CD4-positive, alpha-beta T cell treated with Interleukin-21 for 1 hour (primary cell): ENCODE measurements around the gene TMTC1.
"Not testable (repeated sequence)": the region's sequence is repeated elsewhere in the genome, so short reads cannot be mapped to it uniquely, and the experiment has no call there.

Source experiments
- DNase-seq: peaks from one replicate; pipeline ENCODE4 v3.0.0-alpha.2; 2020

The TMTC1 gene

DNA sequence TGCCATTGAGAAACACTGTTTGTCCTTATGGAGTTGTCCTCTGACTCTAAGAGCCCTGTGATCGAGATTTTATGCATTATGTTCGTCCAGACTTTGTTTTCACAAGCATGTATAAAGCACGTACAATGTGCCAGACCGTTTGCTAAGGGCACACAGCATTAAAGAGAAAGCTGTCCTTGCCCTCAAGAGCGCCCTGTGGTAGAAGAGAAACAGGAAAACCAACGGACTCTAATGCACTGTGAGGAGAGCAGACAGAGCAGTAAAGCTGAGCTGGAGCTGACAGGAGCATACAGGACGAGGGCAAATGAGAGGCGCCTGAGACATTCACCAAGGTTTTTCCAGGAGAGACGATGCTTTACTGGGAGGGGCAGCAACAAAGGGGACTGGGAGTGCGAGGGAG lies 220.1 kb downstream of the TMTC1 start:
- no peak for DNase-seq

DNA sequence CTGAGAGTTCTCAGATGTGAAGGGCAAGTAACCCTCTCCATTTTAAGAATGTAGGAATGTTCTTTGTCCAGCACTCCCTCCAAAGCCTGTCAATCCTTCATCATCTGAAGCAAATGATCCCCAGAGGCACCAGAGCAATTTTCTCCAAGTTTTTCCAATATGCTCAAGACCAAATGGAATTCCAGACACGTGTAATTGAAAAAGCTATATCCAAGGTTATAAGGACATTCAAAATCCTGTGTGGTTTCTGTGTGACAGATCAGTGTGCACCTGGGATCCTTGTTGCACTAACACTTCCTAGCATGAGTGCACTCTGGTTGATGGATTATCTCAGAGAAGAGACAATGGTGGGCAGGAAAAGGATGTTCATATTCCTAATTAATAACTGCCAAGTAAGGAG lies 220.7 kb downstream of the TMTC1 start:
- DNase-seq, result no peak

DNA sequence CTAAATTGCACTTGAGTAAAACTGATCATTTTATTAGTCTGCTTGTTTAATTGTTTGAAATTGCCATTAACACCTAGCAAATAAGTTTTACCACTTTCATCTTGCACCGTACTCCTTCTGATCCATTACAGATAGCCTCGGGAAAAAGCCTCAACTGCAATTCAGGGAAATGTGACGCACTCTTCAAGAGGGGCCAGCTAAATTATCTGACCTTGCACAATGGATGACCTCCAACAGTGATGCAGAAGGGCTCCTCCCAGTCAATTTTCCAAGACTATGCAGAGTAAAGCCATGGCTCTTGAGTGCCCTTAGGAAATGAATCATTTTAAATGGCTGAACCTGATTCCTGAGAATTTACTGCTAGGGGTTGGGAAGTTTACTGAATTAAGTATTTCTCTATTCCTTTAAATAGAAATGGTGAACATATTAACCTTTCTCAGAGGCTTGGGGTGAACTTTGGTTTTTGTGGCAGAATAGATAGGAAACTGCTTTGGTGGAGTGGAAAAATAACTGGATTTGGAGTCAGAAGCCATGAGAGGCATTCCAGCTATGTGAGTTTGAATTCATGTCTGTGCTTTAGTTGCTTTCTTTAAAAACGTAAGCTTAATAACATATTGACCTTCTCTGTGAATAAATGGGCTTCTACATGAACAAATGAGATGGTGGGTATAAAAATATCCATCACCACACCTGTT lies 221.5 kb downstream of the TMTC1 start:
- no peak for DNase-seq

DNA sequence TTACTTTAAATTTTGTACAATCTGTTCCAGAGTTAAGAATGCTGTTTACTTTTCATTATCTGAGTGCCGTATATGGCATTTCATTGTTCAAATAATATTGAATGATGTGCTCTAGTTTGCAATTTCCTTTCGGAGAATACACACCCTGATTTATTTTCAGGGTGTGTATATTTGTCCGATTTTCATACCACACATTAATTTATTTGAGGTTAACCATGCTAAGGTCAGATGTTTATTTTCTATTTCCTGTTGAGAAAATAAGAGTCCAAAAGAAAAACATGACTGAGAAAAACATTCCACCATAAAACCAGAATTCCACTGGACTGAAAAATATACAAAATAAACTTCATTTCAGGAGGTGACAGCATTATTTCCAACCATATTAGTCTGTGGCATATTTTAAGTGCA lies 222.1 kb downstream of the TMTC1 start:
- no peak for DNase-seq

DNA sequence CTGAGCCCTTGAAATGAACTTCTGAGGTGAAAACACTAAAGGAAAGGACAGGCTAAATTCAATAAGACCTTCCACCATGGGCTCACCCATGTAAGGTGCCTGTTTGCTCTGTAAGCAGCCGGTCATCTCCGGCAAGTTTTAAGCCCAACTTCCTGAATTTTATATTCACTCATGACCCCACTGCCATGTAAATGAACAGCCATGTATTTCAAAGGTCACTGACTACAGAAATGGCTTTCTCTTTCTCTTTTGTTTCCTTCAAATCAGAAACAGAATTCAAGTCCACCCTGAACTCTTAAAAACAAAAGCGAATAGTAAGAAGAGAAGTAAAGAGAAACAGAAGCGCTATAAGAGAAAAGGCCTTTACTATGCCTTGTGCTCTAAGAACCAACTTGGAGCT lies 224.5 kb downstream of the TMTC1 start:
- no peak for DNase-seq

DNA sequence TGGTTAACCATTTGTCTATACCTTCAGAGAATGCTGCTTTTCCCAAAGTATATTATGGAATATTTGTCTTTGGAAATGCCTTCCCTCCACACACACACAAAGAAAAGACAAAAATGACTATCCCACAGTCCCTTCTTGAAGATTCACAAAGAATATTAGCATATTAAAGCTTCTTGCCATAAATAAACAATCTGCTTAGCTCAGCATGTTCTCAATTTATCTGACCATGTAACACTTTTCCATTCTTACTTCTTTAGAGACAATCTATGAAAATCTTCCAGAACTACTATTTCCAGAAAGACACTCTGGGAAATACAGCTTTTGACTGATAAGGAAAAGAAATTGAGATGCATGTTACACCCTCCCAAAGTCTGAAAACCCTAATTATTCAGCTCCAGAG lies 227.4 kb downstream of the TMTC1 start:
- no peak for DNase-seq

DNA sequence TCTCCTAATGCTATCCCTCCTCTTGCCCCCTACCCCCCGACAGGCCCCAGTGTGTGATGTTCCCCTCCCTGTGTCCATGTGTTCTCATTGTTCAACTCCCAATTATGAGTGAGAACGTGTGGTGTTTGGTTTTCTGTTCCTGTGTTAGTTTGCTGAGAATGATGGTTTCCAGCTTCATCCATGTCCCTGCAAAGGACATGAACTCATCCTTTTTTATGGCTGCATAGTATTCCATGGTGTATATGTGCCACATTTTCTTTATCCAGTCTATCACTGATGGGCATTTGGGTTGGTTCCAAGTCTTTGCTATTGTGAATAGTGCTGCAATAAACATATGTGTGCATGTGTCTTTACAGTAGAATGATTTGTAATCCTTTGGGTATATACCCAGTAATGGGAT lies 228.3 kb downstream of the TMTC1 start:
- DNase-seq, result not testable (repeated sequence)

DNA sequence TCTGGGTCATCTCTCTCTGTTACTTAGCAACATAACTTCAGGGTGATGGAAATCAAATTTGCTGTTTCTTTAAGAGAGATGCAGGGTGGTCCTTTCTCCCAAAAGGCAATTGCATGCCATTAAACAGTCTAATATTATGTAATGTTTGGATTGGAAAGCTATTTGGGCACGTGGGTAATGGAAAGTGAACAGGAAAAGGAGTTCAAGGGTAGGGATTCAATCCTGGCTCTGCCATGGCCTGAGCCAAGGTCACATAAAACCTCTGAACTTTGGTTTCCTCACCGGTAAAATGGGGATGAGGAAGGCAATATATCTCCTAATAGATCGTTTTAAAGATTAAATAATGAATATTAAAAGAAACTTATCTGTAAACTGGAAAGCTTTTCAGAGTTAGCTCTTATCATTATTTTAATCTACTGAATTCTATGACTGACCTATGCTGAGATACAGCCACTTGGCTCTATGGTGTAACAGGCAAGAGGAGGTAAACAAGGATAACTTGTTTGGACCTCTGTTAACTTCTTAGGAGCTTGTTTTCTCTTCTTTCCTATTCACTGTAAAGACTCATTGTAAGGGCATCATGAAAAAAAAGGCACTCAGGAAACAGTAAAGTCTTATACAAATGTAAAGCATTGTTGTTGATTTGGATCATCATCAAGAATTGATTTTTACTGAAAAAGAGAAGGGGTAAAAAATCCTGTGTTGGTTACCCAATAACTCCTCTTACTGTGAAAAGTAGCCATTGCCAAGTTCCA lies 230.6 kb downstream of the TMTC1 start:
- DNase-seq, result no peak

DNA sequence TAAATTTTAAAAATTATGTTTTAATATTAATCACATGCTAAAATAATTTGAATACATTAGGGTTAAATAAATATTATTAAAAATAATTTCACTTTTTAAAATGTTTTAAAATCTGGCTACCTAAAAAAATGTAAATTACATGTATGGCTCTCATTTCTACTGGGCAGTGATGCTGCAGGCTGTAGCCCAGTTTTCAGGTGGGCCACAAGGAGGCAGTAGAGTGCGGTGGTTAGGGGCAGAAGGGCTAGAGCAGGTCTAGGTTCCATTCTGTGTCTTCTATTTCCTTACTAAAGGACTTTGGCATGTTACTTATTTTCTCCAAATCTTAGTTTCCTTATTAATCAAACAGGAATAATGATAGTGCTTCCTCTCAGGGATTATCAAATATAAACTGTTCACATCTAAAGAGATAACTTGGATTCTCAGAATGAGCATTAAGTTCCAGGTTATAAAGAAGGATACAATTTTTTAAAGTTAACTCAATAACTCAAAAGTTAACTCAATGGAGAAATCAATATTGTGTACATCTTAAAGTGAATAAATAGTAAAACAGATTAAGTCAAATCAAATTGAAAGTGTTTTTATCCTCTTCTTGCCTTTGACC lies 231.3 kb downstream of the TMTC1 start:
- DNase-seq, result peak; percentile 55

DNA sequence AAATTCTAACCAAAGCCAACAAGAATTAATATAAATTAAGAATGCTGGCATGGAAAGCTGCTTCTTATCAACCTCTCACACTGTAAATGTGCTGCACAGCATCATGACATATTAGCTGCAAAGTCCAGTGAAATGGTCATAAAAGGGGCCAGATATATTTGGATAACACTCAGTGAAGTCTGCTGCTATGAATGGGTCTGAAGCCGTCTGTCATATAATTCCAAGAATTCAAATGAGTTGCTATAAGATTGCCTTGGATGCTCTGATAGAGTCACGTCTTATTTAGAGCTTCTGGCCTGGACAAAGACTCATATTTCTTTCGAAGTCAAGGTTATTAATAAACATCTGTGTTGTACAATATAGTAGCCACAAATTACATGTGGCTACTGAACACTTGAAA lies 231.9 kb downstream of the TMTC1 start:
- DNase-seq, result no peak

DNA sequence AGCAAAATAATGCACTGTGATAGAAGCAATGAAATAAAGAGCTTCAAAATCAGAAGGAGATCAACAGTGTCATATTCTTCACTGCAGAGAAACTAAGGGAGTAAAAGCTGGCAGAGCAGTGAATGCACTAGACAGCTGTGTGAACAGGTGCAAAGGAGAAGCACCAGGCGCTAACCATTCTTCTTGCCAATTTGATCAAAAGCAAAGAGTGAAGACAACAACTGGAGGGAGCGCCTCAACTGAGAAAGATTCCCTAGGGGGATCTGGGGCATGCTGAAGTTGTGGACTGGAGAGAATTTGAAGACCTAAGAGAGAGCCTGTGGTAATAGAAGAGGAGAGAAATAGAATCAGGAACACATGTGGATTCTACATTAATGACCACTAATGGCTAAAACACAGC lies 235.9 kb downstream of the TMTC1 start:
- no peak for DNase-seq

DNA sequence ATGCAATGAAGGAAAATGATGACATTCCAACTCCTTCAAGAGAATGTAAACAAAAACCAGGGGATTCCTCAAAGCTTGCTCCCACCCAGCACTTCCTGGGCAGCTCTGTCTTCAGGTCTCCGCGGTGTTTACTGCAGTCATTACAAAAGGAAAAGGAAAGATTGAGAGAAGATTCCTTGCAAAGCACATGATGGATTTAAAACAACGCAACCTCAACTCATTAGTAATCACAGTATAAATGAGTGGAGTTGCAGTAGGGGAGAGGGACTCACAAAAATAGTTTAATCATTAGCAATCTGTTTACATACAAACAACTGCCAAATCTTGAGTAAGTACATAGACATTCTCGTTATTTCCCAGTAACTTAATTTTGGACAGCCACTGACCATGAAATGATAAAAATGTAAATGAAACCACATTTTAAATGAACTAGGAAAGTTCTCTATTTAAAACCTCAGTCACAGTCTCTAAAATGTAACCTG lies 236.6 kb downstream of the TMTC1 start:
- no peak for DNase-seq

DNA sequence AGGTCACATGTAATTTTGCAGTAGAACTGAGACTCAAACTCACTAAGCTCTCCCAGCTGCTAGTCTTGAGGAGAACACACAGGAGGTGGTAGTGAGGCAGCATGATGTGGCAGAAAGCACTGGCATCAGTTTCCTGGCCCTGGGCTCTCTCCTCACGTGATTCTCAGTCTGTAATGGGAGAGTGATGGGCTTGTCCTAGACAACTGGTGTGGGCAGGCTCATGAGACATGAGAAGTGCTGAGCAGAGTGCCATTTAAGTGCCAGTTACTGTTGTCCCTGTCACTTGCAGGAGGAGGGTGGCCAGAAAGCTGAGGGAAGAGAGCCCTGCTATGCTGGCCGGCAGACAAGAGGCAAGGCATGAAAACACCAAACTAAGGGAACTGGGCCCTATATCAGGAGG lies 237.7 kb downstream of the TMTC1 start:
- DNase-seq, result no peak

DNA sequence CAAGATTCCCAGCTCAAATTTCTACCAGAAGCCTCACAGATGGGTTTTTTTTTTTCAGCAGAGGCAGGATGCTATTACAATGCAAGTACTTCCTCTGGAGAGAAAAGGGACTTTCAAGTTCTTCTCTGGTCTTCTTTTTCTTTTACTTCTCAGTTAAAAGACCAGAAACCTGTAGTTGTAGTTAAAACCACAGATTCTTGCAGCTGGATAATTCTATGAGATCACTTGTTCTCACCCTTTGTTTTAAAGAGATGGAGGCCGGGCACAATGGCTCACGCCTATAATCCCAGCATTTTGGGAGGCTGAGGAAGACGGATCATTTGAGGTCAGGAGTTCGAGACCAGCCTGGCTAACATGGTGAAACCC lies 238.7 kb downstream of the TMTC1 start:
- no peak for DNase-seq

DNA sequence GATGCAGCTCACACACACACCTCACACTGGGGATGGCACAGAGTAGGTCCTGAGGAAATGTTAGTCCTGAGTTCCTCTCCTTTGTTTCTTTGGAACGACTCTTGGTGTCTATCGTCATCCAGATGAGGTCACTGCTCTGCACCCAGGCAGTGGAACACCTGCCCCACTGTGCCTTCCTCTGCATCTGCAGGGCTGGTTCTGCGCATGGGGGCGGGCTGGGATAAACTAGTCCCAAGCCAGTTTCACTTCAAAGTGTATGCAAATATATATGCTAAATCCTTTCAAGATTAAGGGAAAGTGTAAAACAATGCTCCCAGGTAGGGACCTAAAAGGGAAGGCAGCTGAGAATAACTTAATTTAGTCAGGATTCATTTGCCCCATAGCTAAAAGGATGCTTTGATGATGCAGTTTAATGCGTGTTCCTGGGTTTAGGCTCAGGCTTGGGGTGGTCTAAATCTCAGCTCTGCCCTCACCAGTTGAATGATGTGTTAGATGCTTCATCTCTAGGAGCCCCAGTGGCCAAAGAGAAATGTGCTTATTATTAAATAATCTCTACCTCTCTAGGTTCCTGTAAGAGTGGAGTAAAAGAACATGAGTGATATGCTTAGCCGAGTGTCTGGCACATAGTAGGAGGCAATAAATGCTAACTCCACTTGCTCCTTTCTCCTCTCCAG lies 239.2 kb downstream of the TMTC1 start:
- DNase-seq, result no peak

DNA sequence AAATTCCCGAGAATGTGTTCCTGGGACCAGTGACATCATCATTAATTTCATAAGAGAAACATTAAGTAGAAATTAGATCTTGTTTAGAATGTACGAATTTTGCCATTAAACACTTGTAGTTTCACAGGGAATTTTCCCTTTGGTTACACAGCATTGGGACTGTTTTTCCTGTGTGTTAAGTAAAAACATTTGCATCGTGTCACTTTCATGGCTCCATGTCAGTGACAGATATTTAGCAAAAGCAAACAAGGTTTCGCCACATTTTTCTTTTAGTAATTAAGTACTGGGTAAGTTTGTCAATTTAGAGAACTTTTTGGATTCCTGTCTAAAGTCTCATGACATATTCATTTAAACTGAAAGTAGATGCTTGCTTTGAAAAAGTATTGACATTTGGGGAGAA lies 240.7 kb downstream of the TMTC1 start:
- no peak for DNase-seq

DNA sequence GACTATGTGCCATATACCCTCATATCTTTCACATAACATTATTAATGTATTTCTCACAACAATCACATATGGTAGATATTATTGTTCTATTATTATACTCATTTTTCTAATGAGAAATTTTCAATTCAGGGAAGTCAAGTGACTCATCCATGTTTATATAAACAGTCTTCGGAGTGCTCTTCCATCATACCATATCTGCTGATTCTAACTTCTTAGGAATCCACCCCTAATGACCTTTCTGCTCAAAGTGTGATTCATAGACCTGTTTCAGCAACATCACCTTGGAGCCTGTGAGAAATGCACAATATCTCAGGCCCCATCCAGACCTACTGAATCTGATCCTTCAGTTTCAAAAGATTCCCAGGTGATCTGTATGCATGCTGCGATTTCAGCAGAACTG lies 246.4 kb downstream of the TMTC1 start:
- DNase-seq, result no peak

DNA sequence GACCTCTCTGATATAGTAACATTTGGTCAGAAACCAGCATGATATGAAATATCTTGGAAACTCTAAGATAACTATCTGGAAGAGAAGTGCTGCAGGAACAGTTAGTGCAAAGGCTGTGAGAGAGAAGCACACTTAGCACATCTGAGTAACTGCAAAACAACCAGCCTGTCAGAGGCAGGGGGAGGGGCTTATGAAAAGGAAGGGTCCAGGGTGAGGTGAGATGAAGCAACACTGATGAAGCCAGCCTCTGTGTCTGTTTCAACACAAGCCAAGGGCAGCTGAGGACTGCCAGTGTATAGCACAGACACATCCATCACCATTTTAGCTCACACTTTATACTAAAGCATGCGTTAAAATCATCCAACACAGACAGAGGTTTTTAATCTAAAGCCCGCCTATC lies 248.8 kb downstream of the TMTC1 start:
- DNase-seq, result no peak

DNA sequence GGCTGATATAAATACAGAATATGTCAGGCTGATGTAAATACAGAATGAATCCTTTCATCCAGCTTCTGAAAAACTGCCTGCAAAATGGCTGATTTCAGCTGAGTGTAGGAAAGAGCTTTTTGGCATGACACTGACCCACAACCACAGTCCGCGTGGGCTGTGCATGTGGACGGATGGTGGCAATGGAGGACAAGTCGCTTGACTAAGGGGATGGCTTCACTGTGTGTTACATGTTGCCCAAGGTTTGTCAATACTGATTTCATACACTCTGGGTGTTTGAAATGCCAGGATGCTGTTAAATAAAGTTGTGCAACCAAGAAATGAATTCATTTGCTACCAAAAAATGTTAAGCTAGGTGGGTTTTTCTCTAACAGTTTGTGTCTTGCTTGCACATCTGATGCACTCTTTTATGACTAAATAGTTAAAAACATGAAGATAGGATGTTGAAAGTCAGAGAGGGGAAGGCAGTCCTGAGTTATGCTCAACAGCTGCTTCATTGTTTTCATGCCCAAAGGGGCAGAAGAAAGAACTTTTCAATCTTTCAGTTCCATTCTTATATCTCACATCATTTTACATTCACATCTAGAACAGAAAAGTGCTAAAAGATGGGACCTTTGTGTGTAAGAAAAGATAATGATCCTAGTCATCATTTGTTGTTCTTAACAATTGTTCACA lies 249.8 kb downstream of the TMTC1 start:
- DNase-seq, result no peak

DNA sequence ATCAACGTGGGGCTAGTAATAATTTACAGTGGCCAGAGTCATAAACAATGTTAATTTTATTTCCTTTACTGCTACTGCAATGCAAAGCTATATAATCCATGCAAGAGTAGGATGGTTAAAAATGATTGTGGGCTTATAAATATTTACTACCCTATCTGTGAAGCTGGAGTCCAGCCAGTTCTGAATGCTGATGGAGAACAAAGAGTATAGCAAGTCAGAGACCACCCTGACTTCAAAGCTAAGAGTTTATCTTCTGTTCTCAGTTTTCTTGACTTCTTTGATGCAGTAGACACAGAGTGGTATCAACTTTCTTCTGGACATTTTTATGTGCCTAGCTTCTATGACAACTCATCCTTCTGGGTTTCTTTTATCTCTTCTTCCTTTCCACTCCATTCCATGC lies 252.3 kb downstream of the TMTC1 start:
- DNase-seq, result no peak

DNA sequence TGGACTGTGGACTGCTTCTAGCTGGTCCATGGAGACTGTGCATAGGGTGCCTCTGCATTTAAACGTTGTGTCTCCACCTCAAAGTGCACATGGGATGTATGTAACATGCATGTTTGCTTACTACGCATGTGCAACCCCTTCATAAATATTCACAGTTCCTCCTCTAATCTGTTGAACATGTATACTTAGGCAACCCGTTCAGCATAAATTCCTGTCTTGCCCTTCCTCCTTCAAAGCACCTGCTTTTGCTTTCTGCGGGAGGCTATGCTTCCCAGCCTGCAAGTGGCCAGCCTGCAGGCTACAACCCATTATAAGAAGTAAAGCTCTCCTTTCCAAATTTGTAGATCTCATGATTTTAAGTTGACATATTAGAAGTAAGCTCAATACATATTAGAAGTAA lies 253.3 kb downstream of the TMTC1 start:
- no peak for DNase-seq

DNA sequence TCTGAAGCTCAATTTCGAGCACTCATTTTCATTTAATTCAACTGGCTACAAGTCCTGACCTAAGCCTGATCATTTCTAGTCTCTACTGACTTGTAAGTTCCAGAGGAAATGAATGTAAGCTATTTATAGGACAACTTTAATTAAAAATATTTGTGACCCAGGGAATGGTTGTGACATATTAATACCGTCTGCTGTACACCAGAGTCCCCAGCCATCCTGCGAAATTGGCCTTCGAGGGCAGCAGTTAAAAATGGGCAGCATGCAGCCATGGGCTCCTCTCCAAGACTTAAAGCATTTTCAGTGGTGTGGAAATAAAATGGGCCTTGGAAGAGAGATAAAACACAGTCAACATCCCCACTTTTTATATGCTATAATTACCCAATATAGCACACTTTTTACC lies 255.6 kb downstream of the TMTC1 start:
- DNase-seq, result no peak

DNA sequence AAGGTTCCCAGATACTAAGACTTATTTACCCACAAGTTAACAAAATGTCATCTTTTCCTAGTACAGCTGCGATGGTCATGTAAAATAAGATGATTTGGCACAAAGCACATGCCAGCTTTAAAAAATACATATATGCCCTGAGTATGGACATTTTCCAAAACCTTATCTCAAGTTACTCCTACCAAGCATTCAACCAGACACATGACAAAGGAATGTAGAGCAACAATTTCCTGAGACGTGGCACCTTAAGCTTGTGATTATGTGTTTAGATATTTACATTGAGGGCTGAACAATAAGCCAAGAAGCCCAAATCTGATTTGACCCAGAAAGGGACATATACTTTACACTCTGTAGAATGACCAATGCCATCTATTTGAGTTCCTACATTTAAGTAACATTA lies 261.8 kb downstream of the TMTC1 start:
- no peak for DNase-seq
